AG04449 (cell line): ENCODE results near the gene CTNNA3.

Source experiments
- CTCF ChIA-PET: fragments of 350-600 bp; formaldehyde crosslinking; extraction: SDS; loops from one replicate; lab custom pipeline; 2021; ENCODE audit warnings: antibody characterized with exemption; lab: Yijun Ruan, JAX
- POLR2A ChIA-PET: fragments of 400-600, 350-600 bp; formaldehyde crosslinking; extraction: SDS; loops from one replicate; lab custom pipeline; 2020; ENCODE audit warnings: antibody characterized with exemption, inconsistent platforms; lab: Yijun Ruan, JAX
- DNase-seq: peaks from one replicate; pipeline ENCODE4 v3.0.0-alpha.2; 2010; ENCODE audit warnings: low read depth, low spot score
- H3K4me3 ChIP-seq: 2 replicates; pipeline ENCODE4 v1.5.1; 2011; ENCODE audit warnings: low read depth, mild to moderate bottlenecking, control low read depth, low read length
- TF ChIP-seq, protein P1 (sequence below): IDR thresholded peaks from one replicate; pipeline ENCODE4 v1.5.1; 2011; ENCODE audit warnings: mild to moderate bottlenecking, moderate library complexity, low read length, control low read depth, inconsistent platforms; ENCODE audit not compliant: insufficient read depth; ENCODE audit errors: missing control alignments

CTNNA3 gene

GRCh38 chr10:66880826-66881225, 815.2 kb downstream of the CTNNA3 start:
- DNase-seq = no peak
- POLR2A ChIA-PET = no interaction called here
- TF ChIP-seq, protein P1, sequence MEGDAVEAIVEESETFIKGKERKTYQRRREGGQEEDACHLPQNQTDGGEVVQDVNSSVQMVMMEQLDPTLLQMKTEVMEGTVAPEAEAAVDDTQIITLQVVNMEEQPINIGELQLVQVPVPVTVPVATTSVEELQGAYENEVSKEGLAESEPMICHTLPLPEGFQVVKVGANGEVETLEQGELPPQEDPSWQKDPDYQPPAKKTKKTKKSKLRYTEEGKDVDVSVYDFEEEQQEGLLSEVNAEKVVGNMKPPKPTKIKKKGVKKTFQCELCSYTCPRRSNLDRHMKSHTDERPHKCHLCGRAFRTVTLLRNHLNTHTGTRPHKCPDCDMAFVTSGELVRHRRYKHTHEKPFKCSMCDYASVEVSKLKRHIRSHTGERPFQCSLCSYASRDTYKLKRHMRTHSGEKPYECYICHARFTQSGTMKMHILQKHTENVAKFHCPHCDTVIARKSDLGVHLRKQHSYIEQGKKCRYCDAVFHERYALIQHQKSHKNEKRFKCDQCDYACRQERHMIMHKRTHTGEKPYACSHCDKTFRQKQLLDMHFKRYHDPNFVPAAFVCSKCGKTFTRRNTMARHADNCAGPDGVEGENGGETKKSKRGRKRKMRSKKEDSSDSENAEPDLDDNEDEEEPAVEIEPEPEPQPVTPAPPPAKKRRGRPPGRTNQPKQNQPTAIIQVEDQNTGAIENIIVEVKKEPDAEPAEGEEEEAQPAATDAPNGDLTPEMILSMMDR = no peak
- CTCF ChIA-PET = no interaction called here
- H3K4me3 ChIP-seq = no peak overlapping the region

DNA sequence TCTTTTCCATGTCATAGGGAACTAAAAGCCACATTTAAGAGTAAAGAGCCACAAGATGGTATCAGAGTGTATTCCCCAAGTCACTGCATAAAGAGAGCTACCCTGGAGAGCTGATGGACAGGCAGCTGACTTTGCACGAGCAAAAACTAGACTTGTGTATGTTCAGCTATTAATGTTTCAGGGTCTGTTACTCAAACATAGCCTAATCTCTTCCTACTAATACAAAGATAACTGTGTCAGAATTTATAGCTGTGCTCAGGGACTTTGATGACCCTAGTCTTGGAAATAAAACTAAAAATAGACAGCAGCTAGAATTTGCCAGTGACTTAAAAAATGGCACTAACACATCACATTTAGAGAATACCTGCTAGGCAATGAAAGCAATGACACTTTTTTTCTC, 815.7 kb downstream of the CTNNA3 start:
- DNase-seq = no peak
- no peak overlapping the region for H3K4me3 ChIP-seq
- POLR2A ChIA-PET = no interaction called here
- CTCF ChIA-PET = no interaction called here
- TF ChIP-seq, protein P1 = no peak

DNA sequence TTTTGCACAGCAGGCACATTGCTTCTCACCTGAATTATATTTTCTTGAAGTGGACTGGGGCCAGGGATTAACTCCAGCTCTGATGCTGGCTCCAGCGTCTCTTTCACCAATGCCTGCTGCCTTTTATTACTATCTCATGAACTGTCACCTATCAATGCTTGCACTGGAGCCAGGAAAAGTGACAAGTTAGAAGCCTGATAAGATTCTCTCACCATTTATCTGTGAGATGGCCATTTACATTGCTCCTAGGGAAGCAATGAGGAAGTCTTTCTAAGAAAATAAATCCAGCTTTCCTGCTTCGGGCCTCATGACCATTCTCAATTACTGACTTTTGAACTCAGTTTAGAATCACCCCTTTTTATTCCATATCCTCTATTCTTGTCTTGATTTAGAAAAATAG, 818.6 kb downstream of the CTNNA3 start:
- H3K4me3 ChIP-seq = no peak overlapping the region
- TF ChIP-seq, protein P1 = no peak
- ChIA-PET POLR2A (no interaction called here), CTCF (no interaction called here)
- DNase-seq = no peak

DNA sequence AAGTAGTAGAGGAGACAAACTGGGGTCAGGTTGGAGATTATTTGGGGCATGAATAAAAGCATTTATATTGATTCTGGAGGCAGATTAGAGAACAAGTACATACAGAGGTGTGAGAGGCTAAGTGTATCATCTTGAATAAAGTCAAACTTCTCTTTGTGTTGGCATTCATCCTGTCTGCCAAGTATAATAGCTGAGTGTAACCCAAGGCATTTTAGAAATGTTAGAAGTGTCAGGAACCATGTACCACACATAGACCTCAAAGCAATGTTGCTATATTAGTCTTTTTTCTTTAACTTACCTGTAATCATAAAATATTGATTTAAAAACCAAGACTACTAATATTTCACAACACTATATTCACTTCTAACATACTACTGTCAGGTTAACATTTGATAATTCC, 826.4 kb downstream of the CTNNA3 start:
- TF ChIP-seq, protein P1 = no peak
- ChIA-PET CTCF (no interaction called here), POLR2A (no interaction called here)
- no peak overlapping the region for H3K4me3 ChIP-seq
- no peak for DNase-seq

GRCh38 chr10:66862687-66863258, 833.2 kb downstream of the CTNNA3 start:
- POLR2A ChIA-PET = no interaction called here
- DNase-seq = no peak
- CTCF ChIA-PET = no interaction called here
- no peak overlapping the region for H3K4me3 ChIP-seq
- TF ChIP-seq, protein P1 = no peak

DNA sequence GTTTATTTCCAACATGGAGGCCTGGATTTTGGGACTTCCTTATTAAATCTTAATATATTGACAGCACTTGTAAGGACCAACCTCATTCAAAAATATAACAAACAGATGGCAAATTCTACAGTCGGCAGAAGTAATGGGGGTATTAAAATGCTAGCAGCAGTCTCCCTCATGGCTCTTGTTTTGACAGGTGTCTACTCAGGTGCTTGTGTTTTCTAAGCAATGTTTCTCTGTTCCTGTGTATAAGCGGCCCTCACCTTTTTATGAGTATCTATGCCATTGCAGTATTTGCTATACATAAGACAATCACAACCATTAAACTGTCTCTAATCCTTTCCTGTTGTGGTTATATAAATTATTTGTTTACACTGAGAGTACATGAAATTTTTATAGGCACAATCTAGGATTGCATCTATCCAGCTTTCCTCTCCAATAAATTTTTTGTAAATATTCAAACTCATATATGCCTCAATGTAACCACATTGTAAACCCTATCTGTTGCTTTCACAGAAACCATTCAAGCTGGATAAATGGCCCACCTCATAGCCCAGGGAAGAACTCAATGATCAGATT, 835.5 kb downstream of the CTNNA3 start:
- DNase-seq = no peak
- POLR2A ChIA-PET = no interaction called here
- TF ChIP-seq, protein P1 = no peak
- CTCF ChIA-PET = no interaction called here
- no peak overlapping the region for H3K4me3 ChIP-seq
